Glomerular visceral epithelial cell (primary cell): Measurements from ENCODE around the gene ASB14.

Source experiments
- DNase-seq: peaks from one replicate; pipeline ENCODE4 v3.0.0-alpha.2; 2016; ENCODE audit errors: extremely low spot score

Gene ASB14

DNA sequence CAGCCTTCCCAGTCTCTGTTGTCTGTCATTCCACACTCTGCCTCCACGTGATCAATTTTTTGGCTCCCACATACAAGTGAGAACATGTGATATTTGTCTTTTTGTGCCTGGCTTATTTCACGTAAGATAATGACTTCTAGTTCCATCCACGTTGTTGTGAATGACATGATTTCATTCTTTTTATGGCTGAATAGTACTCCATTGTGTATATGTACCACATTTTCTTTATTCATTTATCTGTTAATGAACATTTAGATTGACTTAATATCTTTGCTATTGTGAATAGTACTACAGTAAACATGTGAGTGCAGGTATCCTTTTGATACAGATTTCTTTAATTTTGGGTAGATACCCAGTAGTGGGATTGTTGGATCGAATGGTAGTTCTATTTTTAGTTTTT is 31.4 kb downstream of the ASB14 start:
- no peak for DNase-seq

DNA sequence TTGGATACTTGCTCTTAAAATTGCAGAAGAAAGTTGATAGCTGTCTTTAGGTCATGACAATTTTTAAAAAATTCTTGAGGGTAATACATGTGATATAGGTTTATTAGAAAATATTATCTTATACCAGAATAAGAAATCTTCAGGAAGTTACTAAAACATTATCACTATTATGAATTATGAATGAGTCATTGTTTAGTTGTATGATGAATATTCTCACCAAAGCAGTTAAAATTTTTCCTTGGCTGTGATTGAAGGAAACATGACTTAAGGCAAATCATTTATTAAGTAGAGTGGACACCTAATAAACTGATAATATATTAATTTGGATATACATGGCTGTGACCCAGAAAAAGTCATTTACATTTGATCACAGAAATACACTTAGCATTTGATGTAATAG is 34.8 kb downstream of the ASB14 start:
- no peak for DNase-seq

DNA sequence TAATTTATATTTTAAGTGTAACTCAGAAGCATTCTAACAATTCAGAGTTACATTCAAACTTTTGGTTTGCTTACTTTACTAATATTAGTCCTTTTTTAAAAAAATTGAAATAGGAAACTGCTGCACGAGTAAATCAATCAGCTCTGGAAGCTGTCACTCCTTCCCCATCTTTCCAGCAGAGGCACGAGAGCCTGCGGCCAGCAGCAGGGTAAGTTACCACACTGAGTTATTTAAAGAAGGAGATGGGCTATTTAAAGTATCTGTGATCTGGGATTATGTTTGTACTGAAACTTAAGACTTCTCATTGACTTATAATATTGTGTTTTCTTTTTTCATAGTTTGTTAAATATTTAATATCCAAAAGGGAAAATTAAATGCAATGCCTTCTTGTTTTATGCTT is 35.6 kb downstream of the ASB14 start:
- no peak for DNase-seq

DNA sequence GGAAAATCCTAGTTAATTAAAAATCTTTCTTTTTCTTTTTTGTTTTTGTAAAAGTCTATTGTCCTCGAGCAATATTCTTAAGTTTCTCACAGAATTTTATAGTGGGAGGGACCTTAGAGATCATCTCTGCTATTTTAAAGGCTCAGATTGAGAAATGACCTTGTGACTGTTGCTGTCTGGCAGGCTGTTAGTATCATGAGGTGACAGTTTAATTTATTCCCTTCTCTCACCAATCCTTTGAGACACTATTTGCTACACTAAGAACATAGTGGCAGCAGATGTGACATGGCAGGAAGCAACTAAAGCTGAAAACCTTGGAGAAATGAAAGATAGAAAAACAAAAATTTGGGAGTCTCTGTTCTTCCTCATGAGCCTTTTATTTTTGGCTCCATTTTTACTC is 40.1 kb downstream of the ASB14 start:
- DNase-seq: no peak

DNA sequence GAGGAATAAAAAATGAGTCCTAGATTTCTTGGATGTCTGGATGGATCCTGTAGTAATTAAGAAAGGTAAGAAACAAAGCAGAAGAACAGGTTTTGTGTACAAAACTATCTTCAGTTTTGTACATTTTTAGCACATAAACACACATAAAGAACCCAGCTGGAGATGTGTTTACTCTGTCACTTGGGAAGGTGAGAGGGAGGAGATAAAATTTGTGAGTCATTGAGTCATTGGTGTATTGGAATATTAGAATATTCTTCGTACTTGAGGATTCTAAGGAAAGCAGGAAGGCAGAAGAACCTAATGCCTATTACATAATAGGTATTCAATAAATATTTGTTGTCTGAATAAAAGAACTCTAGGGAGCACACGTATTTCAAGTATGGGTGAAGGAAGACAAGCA is 47.5 kb downstream of the ASB14 start:
- DNase-seq: no peak

DNA sequence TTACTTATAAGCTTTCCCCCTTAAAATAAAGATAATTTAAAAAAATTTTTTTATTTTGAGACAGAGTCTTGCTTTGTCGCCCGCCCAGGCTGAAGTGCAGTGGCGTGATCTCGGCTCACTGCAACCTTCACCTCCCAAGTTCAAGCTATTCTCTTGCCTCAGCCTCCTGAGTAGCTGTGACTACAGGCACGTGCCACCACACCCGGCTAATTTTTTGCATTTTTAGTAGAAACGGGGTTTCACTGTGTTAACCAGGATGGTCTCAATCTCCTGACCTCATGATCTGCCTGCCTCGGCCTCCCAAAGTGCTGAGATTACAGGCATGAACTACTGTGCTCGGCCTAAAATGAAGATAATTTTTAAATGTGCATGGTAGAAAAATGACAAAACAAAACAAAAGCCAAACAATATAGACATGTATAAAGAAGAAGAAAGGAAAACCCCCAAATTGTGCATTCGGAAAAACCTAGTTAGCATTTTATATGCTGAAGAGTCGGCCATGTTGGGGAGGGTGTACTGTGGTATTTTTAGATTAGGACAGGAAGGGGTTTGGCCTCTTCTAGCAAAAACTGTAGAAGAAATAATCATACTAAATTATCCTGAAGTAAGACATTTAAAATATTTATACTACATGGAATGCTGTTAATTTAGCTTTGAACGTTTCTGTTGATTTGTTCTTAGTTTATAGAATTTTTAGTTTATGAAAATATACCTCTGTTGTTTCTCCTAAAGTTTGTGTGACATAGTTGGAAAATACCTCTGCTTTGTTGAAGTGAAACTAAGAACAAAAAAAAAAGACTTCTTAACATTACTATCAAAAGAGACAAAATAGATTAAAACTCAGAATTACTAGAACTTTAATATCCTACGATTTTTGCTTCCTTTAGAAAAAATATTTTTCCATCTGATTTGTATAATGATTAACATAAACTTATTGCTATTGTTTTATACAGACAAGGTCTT is 57.6 kb downstream of the ASB14 start:
- DNase-seq: no peak

DNA sequence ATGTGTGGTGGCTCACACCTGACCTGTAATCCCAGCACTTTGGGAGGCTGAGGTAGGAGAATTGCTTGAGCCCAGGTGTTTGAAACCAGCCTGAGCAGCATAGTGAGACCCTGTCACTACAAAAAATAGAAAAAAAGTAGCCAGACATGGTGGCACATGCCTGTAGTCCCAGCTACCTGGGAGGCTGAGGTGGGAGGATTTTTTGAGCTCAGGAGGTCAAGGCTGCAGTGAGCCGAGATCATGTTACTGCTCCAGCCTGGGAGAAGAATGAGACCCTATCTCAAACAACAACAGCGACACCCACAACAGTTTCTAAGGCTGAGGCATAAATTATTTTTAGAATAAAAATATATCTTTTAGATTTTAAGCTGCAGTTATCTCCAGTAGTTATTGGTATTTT is 58.7 kb downstream of the ASB14 start:
- DNase-seq: no peak

DNA sequence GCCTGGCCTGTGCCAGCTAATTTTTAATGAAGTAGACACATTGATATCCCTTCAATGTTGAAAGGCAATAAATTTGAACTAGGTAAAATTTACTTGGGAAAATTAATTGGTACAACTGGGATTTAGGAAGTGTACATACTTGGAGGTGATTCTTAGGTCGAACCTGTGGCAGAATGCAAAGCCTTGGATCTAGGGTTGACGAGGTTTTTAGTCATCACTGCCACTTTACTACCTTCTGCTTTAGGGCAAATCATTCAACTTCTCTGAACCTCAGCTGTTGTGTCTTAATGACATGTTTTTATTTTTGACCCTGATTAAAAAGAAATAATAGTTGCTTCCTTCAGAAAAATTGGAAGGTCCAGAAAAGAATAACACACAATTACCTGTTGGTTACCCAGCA is 62.5 kb downstream of the ASB14 start:
- no peak for DNase-seq

DNA sequence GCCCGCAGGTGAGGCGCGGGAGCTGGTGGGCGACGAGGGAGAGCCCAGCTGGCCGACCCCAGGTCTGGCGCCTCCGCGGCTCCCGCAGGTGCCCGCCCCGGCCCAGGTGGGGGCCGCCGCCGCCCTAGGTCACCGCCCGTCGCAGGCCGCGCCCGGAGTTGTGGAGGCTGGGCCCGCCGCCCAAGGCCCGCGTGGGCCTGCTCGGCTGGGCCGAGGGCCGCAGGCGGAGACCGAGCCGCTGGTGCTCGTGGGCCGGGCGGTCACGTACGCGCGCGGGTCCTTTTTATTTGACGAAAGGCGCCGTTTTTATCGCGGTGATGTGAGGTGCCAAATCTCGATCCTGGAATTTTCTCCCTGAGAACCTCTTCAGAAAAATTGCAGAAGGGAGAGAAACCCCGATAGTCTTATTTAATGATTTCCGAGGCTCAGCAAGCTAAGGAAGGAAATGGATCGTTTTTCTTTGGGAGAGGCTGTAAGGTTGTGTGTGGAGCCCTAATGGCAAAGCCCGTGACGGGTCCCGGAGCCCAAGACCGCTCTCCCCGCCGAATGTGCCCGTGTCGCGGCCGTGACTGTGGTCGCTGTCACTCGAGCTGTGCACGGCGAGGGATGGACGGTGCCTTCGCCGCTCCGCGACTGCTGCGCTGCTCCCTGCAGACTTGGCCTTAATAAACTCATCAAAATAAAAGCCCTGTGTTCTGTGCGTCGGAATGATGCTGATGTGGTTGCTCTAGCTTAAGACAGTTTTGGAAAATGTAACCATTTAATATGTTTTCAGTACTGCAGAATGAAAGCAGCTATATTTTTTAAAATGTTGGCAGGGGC is 64.3 kb downstream of the ASB14 start:
- DNase-seq: peak; percentile 28

DNA sequence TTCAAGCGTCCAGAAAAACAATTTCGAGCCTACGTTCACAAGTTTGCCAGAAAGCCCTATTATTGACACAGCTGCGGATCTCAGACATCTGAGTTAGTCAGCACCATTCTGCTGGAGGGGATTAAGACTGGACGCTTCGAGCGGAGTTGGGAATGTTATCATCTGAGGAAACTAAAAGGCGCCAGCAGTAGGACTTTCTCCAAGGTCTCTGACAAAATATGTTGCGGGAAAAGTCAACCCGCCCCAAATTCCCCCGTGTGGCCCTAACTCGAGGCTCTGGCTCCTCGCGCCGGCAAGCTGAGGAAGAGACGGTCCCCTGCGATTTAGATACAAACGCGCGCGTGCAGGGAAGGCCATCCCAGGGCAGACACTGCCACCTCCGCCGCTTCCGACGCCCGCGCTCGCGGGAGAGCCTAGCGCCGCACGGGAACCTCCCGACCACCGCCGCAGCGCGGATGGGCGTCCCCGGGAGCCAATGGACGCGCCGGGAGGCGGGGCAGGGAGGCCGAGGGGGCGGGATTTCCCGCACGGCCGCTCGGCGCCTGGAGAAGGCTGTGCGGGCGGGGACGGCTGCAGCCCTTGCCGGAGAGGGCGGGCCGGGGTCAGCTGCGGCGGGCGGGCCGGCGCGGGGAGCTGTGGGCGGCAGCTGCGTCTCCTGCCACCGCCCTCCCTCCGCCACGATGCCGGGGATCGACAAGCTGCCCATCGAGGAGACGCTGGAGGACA is 65.1 kb downstream of the ASB14 start, which contains the start of gene APPL1:
Gene APPL1, plus strand, starts transcription at position 526 of the 726 bp plus-strand sequence. Its CDS starts 155 bp downstream, at position 681.
- peak; percentile 94 for DNase-seq

DNA sequence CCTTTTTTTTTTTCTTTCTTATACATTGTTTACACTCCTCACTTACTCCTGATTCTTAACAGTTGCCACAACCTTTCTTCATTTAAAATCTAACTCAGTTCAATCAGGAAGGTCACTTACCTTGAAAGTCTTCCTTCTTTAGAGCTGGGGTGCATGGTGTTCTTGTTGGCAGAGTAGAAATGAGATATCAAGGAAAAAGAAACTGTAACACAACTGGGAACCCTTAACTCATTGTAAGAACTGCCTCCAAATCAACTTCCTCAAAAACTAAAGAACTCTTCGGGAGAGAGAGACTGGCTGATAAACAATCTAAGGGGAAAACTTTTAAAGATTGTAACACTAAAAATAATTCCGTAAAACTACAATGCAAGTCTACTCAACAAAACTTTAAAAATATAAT is 66.3 kb downstream of the ASB14 start:
- DNase-seq: no peak

DNA sequence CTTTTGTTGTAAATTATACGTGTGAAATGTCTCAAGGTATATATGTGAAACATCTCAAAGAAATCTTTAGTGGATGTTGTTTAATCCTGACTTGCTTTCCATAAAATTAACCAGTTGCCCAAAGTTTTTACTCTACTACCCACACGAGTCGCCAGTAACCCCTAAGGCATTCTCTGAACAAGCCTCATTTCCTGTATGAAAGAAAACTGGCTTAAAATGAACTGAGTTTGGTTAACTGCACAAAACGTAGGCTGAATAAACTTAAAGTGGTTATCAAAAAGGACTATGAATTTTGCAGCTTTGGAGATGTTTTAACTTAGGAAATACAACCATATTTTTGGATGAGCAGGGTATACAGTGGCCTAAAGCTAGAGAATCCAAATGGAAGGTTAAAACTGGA is 67.6 kb downstream of the ASB14 start:
- DNase-seq: no peak

DNA sequence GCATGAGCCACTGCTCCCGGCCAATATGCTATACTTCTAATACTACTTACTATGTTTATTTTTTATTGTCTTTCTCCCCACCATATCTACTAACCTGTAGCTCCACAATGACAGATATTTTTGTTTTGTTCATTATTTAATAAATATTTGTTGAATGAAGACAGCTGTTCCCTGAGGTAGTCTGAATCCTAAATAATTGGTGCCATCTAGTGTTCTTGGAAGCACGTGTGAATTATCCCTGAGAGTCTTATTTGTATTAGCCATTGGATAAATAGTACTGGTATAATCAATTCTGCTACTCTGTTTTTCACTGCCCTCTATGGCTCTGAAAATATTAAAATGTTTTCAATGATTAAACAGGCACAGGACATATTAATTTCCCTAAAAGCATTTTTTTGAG is 70.6 kb downstream of the ASB14 start:
- DNase-seq: no peak
